Esophagus squamous epithelium (tissue), 4 donors: ENCODE results near the gene SPRY2.

ENCODE experiments used
- POLR2A ChIP-seq, 4 donors: fragments of 450-650 bp; IDR thresholded peaks; one replicate each; pipeline ENCODE4 v1.6.1; 2017; ENCODE audit warnings: antibody characterized with exemption in 4 of 4, mild to moderate bottlenecking in 4 of 4, moderate library complexity in 3 of 4
- TF ChIP-seq, protein P1 (sequence below), 6 experiments: fragments of 450-650 bp in 4 of 6; fragments of 200-600 bp in 2 of 6; sonication (generic) in 2 of 6; IDR thresholded peaks; one replicate each; pipeline ENCODE4 v1.5.1; 2016 to 2019; ENCODE audit warnings: antibody characterized with exemption in 6 of 6, mild to moderate bottlenecking in 4 of 6, moderate library complexity in 4 of 6

DNA sequence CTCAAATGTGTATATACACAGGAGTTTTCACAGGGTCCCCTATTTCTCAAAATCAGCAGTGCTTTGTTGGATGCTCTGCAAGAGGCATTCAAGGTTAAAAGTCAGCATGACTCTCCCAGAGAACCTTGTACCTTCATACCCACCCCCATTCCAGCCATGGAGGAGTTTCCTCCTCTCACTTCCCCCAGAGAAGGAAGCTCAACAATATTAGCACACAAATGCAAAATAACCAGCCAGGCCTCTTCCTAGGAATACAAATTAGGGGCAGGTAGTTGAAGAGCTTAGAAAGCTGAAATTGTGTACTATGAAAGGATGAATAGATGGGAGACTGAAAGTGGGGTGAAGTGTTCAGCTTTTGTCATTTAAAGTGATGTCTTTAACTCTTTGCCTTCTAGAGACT is 43.8 kb downstream of the SPRY2 start:
- TF ChIP-seq, protein P1, sequence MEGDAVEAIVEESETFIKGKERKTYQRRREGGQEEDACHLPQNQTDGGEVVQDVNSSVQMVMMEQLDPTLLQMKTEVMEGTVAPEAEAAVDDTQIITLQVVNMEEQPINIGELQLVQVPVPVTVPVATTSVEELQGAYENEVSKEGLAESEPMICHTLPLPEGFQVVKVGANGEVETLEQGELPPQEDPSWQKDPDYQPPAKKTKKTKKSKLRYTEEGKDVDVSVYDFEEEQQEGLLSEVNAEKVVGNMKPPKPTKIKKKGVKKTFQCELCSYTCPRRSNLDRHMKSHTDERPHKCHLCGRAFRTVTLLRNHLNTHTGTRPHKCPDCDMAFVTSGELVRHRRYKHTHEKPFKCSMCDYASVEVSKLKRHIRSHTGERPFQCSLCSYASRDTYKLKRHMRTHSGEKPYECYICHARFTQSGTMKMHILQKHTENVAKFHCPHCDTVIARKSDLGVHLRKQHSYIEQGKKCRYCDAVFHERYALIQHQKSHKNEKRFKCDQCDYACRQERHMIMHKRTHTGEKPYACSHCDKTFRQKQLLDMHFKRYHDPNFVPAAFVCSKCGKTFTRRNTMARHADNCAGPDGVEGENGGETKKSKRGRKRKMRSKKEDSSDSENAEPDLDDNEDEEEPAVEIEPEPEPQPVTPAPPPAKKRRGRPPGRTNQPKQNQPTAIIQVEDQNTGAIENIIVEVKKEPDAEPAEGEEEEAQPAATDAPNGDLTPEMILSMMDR (IDR thresholded peaks at IDR 0.05), result no peak
- no peak for TF ChIP-seq POLR2A (IDR thresholded peaks at IDR 0.05)
